Measurements from ENCODE around the gene CSNK2A2. TPM values are rescaled to one million over a fixed set of nuclear protein-coding genes. Genes with fewer than 3 reads are reported as not detected.

Gene CSNK2A2
- total and polyA plus RNA-seq, 2 experiments from 2014 or later: 44.7 to 102 TPM

GRCh38 chr16:58125041-58125440 lies 72.9 kb downstream of the CSNK2A2 start:
- Histone ChIP-seq H3K36me3 (ENCODE audit: insufficient read depth) (no peaks in the 10 kb centered on the region; the same call in 1 of the 2 replicates), H3K4me1 (ENCODE audit: insufficient read depth) (peaks cover 26% of the 10 kb centered on the region), H4K20me1 (replicated peaks; ENCODE audit: insufficient read depth) (peaks cover 63% of the 10 kb centered on the region), H3K9me2 (ENCODE audit: insufficient read depth) (no peaks in the 10 kb centered on the region), H2AFZ (no peak overlapping the region), H3K27me3 (ENCODE audit: insufficient read depth) (no peaks in the 10 kb centered on the region), H3K27ac (ENCODE audit: low read depth) (no peak overlapping the region), H3K79me2 (replicated peaks; ENCODE audit: insufficient read depth) (peaks cover 83% of the 10 kb centered on the region), H3K4me2 (no peak overlapping the region), H3F3A (replicated peaks; ENCODE audit: low read depth) (peaks cover 3% of the 10 kb centered on the region; the same call in 1 of the 2 replicates), H3K4me3 (no peak overlapping the region)
- TF ChIP-seq ZNF331 (CRISPR knock-in tag; IDR thresholded peaks at IDR 0.05; ENCODE audit: low read depth) (no peak), ETS1 (IDR thresholded peaks at IDR 0.05) (no peak), EZH2 (IDR thresholded peaks at IDR 0.05; ENCODE audit: low read depth, unreplicated experiment) (no peak), EZH2phosphoT487 (IDR thresholded peaks at IDR 0.05; ENCODE audit: unreplicated experiment) (no peak), ZNF114 (CRISPR knock-in tag; IDR thresholded peaks at IDR 0.05) (no peak), ZNF462 (CRISPR knock-in tag; IDR thresholded peaks at IDR 0.05) (no peak), POLR2AphosphoS5 (IDR thresholded peaks at IDR 0.05; ENCODE audit: low read depth) (no peak), CTCF (conservative IDR thresholded peaks at IDR 0.05; ENCODE audit: low read depth in 2 of 2) (no peak), NANOG (IDR thresholded peaks at IDR 0.05; ENCODE audit: borderline replicate concordance) (no peak), REST (IDR thresholded peaks at IDR 0.05; ENCODE audit: unreplicated experiment) (no peak), CREB1 (CRISPR knock-in tag; IDR thresholded peaks at IDR 0.05; ENCODE audit: low read depth) (no peak), JUNB (IDR thresholded peaks at IDR 0.05; ENCODE audit: unreplicated experiment) (no peak), STAT1 (IDR thresholded peaks at IDR 0.05; ENCODE audit: unreplicated experiment) (no peak)
- H3K27me3 Mint-ChIP-seq (ENCODE audit: insufficient read depth, low read depth, poor library complexity): peaks cover 5% of the 10 kb centered on the region
- ATAC-seq: no peak
- DNase-seq (ENCODE audit: low spot score): no peak
- no peak overlapping the region for H3K27ac Mint-ChIP-seq
- peaks cover 4% of the 10 kb centered on the region; the same call in 2 of the 3 replicates for H3K36me3 Mint-ChIP-seq (ENCODE audit: low read depth)
- peaks cover 40% of the 10 kb centered on the region for H3K4me1 Mint-ChIP-seq
- H3K9me3 Mint-ChIP-seq: peaks cover 4% of the 10 kb centered on the region; the same call in 2 of the 3 replicates
- H3K4me3 Mint-ChIP-seq: no peak overlapping the region
